Endodermal cell (in vitro differentiated cells): ENCODE measurements around the gene SH2D5. TPM values are rescaled to one million over a fixed set of nuclear protein-coding genes. Genes with fewer than 3 reads are reported as not detected.

ENCODE experiments used
- DNase-seq: peaks from one replicate; pipeline ENCODE4 v3.0.0-alpha.2; 2017
- H3K27ac ChIP-seq: 2 replicates; pipeline ENCODE4 v1.5.1; 2013; ENCODE audit warnings: mild to moderate bottlenecking, low read depth, low read length, moderate library complexity
- H3K27me3 ChIP-seq: 2 replicates; pipeline ENCODE4 v1.6.1; 2013; ENCODE audit warnings: mild to moderate bottlenecking, low read length, moderate library complexity; ENCODE audit not compliant: insufficient read depth, control insufficient read depth, poor library complexity, severe bottlenecking
- H3K36me3 ChIP-seq: 2 replicates; pipeline ENCODE4 v1.7.0; 2013; ENCODE audit warnings: mild to moderate bottlenecking, low read length, moderate library complexity; ENCODE audit not compliant: control insufficient read depth, insufficient read depth
- H3K4me1 ChIP-seq: one replicate; pipeline ENCODE4 v1.7.0; 2013; ENCODE audit warnings: low read length; ENCODE audit not compliant: control insufficient read depth, insufficient read depth
- H3K4me3 ChIP-seq: 2 replicates; pipeline ENCODE4 v1.5.1; 2013; ENCODE audit warnings: mild to moderate bottlenecking, low read length, moderate library complexity
- H3K9ac ChIP-seq: 2 replicates; pipeline ENCODE4 v1.6.1; 2013; ENCODE audit warnings: mild to moderate bottlenecking, low read length, moderate library complexity; ENCODE audit not compliant: poor library complexity, severe bottlenecking; ENCODE audit errors: extremely low read depth
- H3K9me3 ChIP-seq: 2 replicates; pipeline ENCODE4 v1.6.1; 2013; ENCODE audit warnings: mild to moderate bottlenecking, low read length, moderate library complexity; ENCODE audit not compliant: control insufficient read depth
- H3K27ac Mint-ChIP-seq: 2 replicates; pipeline ENCODE4 v1.8.0; 2020; ENCODE audit warnings: mixed read lengths
- H3K27me3 Mint-ChIP-seq: 2 replicates; pipeline ENCODE4 v1.8.0; 2021; ENCODE audit warnings: mild to moderate bottlenecking, mixed read lengths; ENCODE audit not compliant: insufficient read depth
- H3K36me3 Mint-ChIP-seq: 2 replicates; pipeline ENCODE4 v1.8.0; 2020; ENCODE audit warnings: low read depth, mixed read lengths
- H3K4me1 Mint-ChIP-seq: 2 replicates; pipeline ENCODE4 v1.8.0; 2020; ENCODE audit warnings: mixed read lengths
- H3K4me3 Mint-ChIP-seq: 2 replicates; pipeline ENCODE4 v1.8.0; 2020; ENCODE audit warnings: mild to moderate bottlenecking, moderate library complexity, mixed read lengths
- H3K9me3 Mint-ChIP-seq: 2 replicates; pipeline ENCODE4 v1.8.0; 2020; ENCODE audit warnings: mild to moderate bottlenecking, mixed read lengths
- WGBS, 2 experiments: methylation state at CpG; one replicate each; pipeline versions ENCODE4 v1.1.5 to v1.1.7; 2013; ENCODE audit warnings: missing lambda C conversion rate in 2 of 2, mixed read lengths in 1 of 2; ENCODE audit not compliant: insufficient coverage in 1 of 2, insufficient read length in 1 of 2; 5-methylcytosine and 5-hydroxymethylcytosine counted together
- total RNA-seq, 2 donors: library from RNA; stranded (reverse); fragmentation: NEBNext Ultra II Directional in 1 of 2; extraction: Animal tissue kit (Norgen Biotek cat#: 25700) in 1 of 2; gene quantifications; 2 replicates in 1 of 2; 3 replicates in 1 of 2; pipeline ENCODE4 v1.2.1, GENCODE V29; 2021
- TF ChIP-seq, protein P1 (sequence below): fragments of 200-600 bp; sonication (generic); conservative IDR thresholded peaks from 2 replicates; pipeline ENCODE4 v1.5.0; 2021; ENCODE audit warnings: antibody characterized with exemption, mild to moderate bottlenecking

The SH2D5 gene
- total RNA-seq, 2 donors from 2014 or later, result 4.0 to 5.0 TPM

DNA sequence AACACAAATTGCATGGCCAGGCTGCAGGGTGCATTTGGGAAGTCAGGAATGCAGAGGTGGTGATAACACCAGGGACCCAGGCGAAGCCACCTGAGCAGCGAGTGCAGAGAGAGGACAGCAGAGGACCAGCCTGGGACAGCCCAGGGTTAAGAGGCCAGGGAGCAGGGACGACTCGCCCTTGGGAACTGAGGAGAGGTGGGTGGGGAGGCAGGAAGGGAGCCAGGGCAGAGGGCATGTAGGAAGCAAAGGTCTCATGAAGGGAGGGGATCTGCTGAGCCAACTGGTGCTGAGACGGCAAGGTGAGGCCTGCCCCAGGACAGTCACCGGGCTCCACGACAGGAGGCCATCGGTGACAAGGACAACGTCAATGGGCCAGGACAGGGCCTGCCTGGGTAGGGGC lies 31.1 kb downstream of the SH2D5 start:
- DNase-seq, result no peak
- Mint-ChIP-seq H3K27ac (no peak overlapping the region), H3K4me1 (no peaks in the 10 kb centered on the region), H3K4me3 (no peak overlapping the region), H3K27me3 (no peaks in the 10 kb centered on the region), H3K36me3 (no peaks in the 10 kb centered on the region), H3K9me3 (no peaks in the 10 kb centered on the region)
- 96 to 97% methylated on average over 9 of the region's 9 CpGs for WGBS, 2 experiments
- Histone ChIP-seq H3K36me3 (no peaks in the 10 kb centered on the region), H3K9ac (no peak overlapping the region), H3K27me3 (no peaks in the 10 kb centered on the region), H3K27ac (no peak overlapping the region), H3K4me3 (no peak overlapping the region), H3K4me1 (no peaks in the 10 kb centered on the region), H3K9me3 (no peaks in the 10 kb centered on the region)
- TF ChIP-seq, protein P1, sequence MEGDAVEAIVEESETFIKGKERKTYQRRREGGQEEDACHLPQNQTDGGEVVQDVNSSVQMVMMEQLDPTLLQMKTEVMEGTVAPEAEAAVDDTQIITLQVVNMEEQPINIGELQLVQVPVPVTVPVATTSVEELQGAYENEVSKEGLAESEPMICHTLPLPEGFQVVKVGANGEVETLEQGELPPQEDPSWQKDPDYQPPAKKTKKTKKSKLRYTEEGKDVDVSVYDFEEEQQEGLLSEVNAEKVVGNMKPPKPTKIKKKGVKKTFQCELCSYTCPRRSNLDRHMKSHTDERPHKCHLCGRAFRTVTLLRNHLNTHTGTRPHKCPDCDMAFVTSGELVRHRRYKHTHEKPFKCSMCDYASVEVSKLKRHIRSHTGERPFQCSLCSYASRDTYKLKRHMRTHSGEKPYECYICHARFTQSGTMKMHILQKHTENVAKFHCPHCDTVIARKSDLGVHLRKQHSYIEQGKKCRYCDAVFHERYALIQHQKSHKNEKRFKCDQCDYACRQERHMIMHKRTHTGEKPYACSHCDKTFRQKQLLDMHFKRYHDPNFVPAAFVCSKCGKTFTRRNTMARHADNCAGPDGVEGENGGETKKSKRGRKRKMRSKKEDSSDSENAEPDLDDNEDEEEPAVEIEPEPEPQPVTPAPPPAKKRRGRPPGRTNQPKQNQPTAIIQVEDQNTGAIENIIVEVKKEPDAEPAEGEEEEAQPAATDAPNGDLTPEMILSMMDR, result no peak

DNA sequence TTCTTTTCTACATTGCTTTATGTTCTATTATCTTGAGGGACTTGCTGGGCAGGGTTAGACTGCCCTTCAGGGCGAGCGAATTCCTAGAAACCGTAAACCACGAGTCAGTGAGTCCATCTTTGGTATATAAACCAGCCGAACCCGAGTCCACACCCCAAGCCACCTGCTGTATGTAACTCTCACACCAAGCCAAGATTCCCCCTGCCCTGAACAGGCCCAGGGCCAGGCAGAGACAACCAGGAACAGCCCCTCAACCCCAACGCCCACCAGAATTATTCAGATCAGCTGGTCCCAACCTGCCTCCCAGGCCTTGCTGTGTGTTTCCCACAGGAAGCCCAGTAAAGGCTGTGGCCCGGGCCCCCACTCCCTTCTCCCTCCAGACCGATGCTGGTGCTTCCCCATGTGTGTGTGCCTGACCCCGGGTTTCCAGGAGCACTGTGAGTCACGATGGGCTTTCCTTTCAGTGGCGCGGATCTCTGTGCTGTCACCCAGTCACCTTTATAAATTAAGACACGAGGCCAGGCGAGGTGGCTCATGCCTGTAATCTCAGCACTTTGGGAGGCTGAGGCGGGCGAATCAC lies 31.8 kb downstream of the SH2D5 start:
- no peak for DNase-seq
- H3K4me1 Mint-ChIP-seq, result no peaks in the 10 kb centered on the region
- WGBS, 2 experiments, result 85 to 92% methylated on average over 9 to 17 of the region's 17 CpGs

DNA sequence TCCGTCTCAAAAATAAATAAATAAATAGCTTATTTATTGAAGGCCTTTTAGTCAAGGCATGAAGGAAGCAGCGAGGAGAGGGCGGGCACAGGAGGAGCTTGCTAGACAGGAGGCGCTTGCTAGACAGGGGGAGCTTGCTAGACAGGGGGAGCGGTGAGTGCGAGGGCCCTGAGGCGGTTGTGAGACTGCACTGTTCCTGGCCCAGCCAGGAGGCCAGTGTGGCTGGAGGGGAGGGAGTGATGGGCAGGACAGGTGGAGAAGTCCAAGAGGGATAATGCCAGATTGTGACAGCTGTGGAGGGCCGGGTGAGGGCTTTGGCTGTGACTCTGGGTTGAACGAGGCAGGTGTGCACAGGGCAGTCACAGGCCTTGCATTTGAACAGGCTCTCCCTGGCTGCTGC lies 32.9 kb downstream of the SH2D5 start:
- H3K27ac Mint-ChIP-seq, result peak overlapping the region; percentile 37
- 92 to 94% methylated on average over 5 to 8 of the region's 9 CpGs for WGBS, 2 experiments
- peak; percentile 38 for DNase-seq

More for the DNA sequence above, 31.8 kb downstream of the SH2D5 start:
- Histone ChIP-seq H3K4me1 (no peaks in the 10 kb centered on the region), H3K36me3 (no peaks in the 10 kb centered on the region), H3K9ac (no peak overlapping the region), H3K9me3 (no peaks in the 10 kb centered on the region), H3K4me3 (no peak overlapping the region), H3K27ac (no peak overlapping the region), H3K27me3 (no peaks in the 10 kb centered on the region)
- Mint-ChIP-seq H3K9me3 (no peaks in the 10 kb centered on the region), H3K27ac (peak overlapping the region; percentile 22), H3K4me3 (no peak overlapping the region), H3K36me3 (no peaks in the 10 kb centered on the region), H3K27me3 (no peaks in the 10 kb centered on the region)
- TF ChIP-seq, protein P1, result no peak

More for the DNA sequence above, 32.9 kb downstream of the SH2D5 start:
- H3K9me3 ChIP-seq, result no peaks in the 10 kb centered on the region
- no peak overlapping the region for H3K4me3 Mint-ChIP-seq
- H3K9me3 Mint-ChIP-seq, result no peaks in the 10 kb centered on the region
- no peaks in the 10 kb centered on the region for H3K27me3 ChIP-seq
- no peaks in the 10 kb centered on the region for H3K36me3 ChIP-seq
- H3K4me1 Mint-ChIP-seq, result no peaks in the 10 kb centered on the region
- H3K9ac ChIP-seq, result no peak overlapping the region
- no peak overlapping the region for H3K4me3 ChIP-seq
- H3K27ac ChIP-seq, result no peak overlapping the region
- no peaks in the 10 kb centered on the region for H3K36me3 Mint-ChIP-seq
- TF ChIP-seq, protein P1, result no peak
- no peaks in the 10 kb centered on the region for H3K27me3 Mint-ChIP-seq
- H3K4me1 ChIP-seq, result no peaks in the 10 kb centered on the region
